Measurements from ENCODE around the gene SDK2. TPM values are rescaled to one million over a fixed set of nuclear protein-coding genes. Genes with fewer than 3 reads are reported as not detected.
A peak's percentile ranks its signal among the peaks of the same experiment; 100 is the strongest.

Gene SDK2
- total RNA-seq, 1 donor from 2014 or later: 11.2 TPM

DNA sequence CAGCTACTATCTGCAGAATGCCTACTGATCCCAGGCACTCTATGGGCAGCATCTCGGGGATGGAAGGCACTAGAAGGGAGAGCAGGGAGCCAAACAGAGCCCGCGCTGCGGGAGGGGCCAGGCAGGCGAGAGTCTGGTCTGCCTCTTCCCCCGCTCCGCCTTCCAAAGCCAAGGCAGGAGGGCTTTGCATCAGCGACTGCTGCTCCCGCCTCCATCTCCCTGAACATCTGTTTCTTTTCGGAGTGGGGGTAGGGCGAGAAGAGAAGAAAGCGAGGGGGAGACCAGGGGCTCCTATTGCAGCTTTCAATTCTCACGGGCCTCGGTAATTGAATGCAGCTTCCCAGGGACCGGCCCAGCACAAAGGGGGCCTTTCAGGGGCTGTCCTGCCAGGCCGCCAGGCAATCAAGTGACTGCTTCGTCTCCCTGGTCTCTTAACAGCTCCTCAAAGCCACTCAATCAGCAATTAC, 301.0 kb downstream of the SDK2 start:
- H3K4me1 Mint-ChIP-seq (ENCODE audit: low read depth, unreplicated experiment): peaks cover 29% of the 10 kb centered on the region

DNA sequence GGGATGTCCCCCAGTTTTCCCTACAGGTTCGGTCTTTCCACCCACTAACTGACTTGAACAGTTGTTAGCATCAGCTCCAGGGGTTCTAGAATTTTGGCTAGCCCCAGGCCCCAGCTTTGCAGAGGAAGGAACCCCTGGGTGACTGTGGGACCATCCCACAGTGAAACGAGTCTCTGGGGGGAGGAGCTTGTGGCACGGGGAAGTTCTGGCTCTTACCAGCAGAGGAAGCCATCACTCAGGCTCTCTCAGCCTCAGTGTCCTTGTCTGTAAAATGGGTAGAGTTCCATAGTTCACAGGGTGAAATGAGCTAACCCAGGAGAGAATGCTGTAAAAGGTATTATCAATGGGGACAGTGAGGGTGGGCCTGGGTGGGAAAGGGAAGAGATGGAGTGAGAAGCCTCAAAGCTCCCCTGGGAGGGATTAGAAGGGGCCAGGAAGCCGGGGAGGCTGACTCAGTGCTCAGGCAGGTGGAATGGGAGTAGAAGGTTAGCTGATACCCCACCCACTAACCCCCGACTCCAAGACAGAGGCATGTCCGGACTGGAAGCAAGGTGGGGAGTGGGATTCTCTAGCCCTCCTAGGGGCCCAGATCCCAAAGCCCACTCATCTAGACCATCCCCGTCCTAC, 301.6 kb downstream of the SDK2 start:
- H3K36me3 ChIP-seq (ENCODE audit: insufficient read depth, low read length): no peaks in the 10 kb centered on the region
- H3K27ac ChIP-seq (ENCODE audit: low read depth, low read length): peak overlapping the region; percentile 81
- TF ChIP-seq CTCF (IDR thresholded peaks at IDR 0.05; ENCODE audit: insufficient read depth, low read depth, low read length): no peak
- no peak for TF ChIP-seq EZH2 (IDR thresholded peaks at IDR 0.05; ENCODE audit: insufficient read depth, low read length)
- no peaks in the 10 kb centered on the region for H3K27me3 Mint-ChIP-seq (ENCODE audit: low read depth, unreplicated experiment)
- no peaks in the 10 kb centered on the region for H3K9me3 ChIP-seq (ENCODE audit: insufficient read depth, low read depth, low read length)
- H3K36me3 Mint-ChIP-seq (ENCODE audit: low read depth, unreplicated experiment): no peaks in the 10 kb centered on the region
- H3K4me1 ChIP-seq (ENCODE audit: insufficient read depth, low read length): peaks cover 55% of the 10 kb centered on the region
- peak overlapping the region; percentile 75 for H3K9ac ChIP-seq (ENCODE audit: low read length)
- no peaks in the 10 kb centered on the region for H4K20me1 ChIP-seq (ENCODE audit: insufficient read depth, low read length)
- peak; percentile 62 for DNase-seq (ENCODE audit: low read depth)
- peak overlapping the region; percentile 62 for H3K4me3 Mint-ChIP-seq (ENCODE audit: unreplicated experiment)
- no peaks in the 10 kb centered on the region for H3K9me3 Mint-ChIP-seq (ENCODE audit: unreplicated experiment)
- no peak for FAIRE-seq
- peak overlapping the region; percentile 8 for H3K4me3 ChIP-seq (ENCODE audit: insufficient read depth, low read depth, low read length)
- no peaks in the 10 kb centered on the region for H3K79me2 ChIP-seq (ENCODE audit: insufficient read depth, low read length)
- H3K27me3 ChIP-seq (ENCODE audit: insufficient read depth, low read length): no peaks in the 10 kb centered on the region
- H3K4me2 ChIP-seq (ENCODE audit: low read length): peak overlapping the region; percentile 82
- peaks cover 26% of the 10 kb centered on the region for H3K4me1 Mint-ChIP-seq (ENCODE audit: low read depth, unreplicated experiment)
- peak overlapping the region; percentile 78 for H2AFZ ChIP-seq (ENCODE audit: low read depth, low read length)
- peak overlapping the region; percentile 85 for H3K27ac Mint-ChIP-seq (ENCODE audit: unreplicated experiment)

More for the DNA sequence above, 301.0 kb downstream of the SDK2 start:
- H3K4me1 ChIP-seq (ENCODE audit: insufficient read depth, low read length): peaks cover 50% of the 10 kb centered on the region
- peak overlapping the region; percentile 8 for H3K4me3 ChIP-seq (ENCODE audit: insufficient read depth, low read depth, low read length)
- H3K36me3 ChIP-seq (ENCODE audit: insufficient read depth, low read length): no peaks in the 10 kb centered on the region
- H3K27me3 Mint-ChIP-seq (ENCODE audit: low read depth, unreplicated experiment): no peaks in the 10 kb centered on the region
- no peaks in the 10 kb centered on the region for H4K20me1 ChIP-seq (ENCODE audit: insufficient read depth, low read length)
- peak overlapping the region; percentile 75 for H3K9ac ChIP-seq (ENCODE audit: low read length)
- peak overlapping the region; percentile 81 for H3K27ac ChIP-seq (ENCODE audit: low read depth, low read length)
- FAIRE-seq (no peak), DNase-seq (ENCODE audit: low read depth) (peak; percentile 75)
- no peaks in the 10 kb centered on the region for H3K9me3 ChIP-seq (ENCODE audit: insufficient read depth, low read depth, low read length)
- no peak for TF ChIP-seq CTCF (IDR thresholded peaks at IDR 0.05; ENCODE audit: insufficient read depth, low read depth, low read length)
- no peak for TF ChIP-seq EZH2 (IDR thresholded peaks at IDR 0.05; ENCODE audit: insufficient read depth, low read length)
- H3K4me3 Mint-ChIP-seq (ENCODE audit: unreplicated experiment): peak overlapping the region; percentile 62
- no peaks in the 10 kb centered on the region for H3K27me3 ChIP-seq (ENCODE audit: insufficient read depth, low read length)
- H3K79me2 ChIP-seq (ENCODE audit: insufficient read depth, low read length): no peaks in the 10 kb centered on the region
- peak overlapping the region; percentile 78 for H2AFZ ChIP-seq (ENCODE audit: low read depth, low read length)
- peak overlapping the region; percentile 82 for H3K4me2 ChIP-seq (ENCODE audit: low read length)
- H3K27ac Mint-ChIP-seq (ENCODE audit: unreplicated experiment): peak overlapping the region; percentile 85
- H3K9me3 Mint-ChIP-seq (ENCODE audit: unreplicated experiment): no peaks in the 10 kb centered on the region
- no peaks in the 10 kb centered on the region for H3K36me3 Mint-ChIP-seq (ENCODE audit: low read depth, unreplicated experiment)

- H3K4me1 Mint-ChIP-seq (ENCODE audit: low read depth, unreplicated experiment): peaks cover 27% of the 10 kb centered on the region
- peak overlapping the region; percentile 62 for H2AFZ ChIP-seq (ENCODE audit: low read depth, low read length)
- no peaks in the 10 kb centered on the region for H3K36me3 ChIP-seq (ENCODE audit: insufficient read depth, low read length)
- H4K20me1 ChIP-seq (ENCODE audit: insufficient read depth, low read length): no peaks in the 10 kb centered on the region
- no peaks in the 10 kb centered on the region for H3K79me2 ChIP-seq (ENCODE audit: insufficient read depth, low read length)
- DNase-seq (ENCODE audit: low read depth): peak; percentile 89
- TF ChIP-seq EZH2 (IDR thresholded peaks at IDR 0.05; ENCODE audit: insufficient read depth, low read length) (no peak), CTCF (IDR thresholded peaks at IDR 0.05; ENCODE audit: insufficient read depth, low read depth, low read length) (no peak)
- peak overlapping the region; percentile 75 for H3K9ac ChIP-seq (ENCODE audit: low read length)
- peak overlapping the region; percentile 81 for H3K27ac ChIP-seq (ENCODE audit: low read depth, low read length)
- H3K4me2 ChIP-seq (ENCODE audit: low read length): peak overlapping the region; percentile 82
- peaks cover 4% of the 10 kb centered on the region for H3K27me3 Mint-ChIP-seq (ENCODE audit: low read depth, unreplicated experiment)
- peaks cover 51% of the 10 kb centered on the region for H3K4me1 ChIP-seq (ENCODE audit: insufficient read depth, low read length)
- H3K9me3 Mint-ChIP-seq (ENCODE audit: unreplicated experiment): no peaks in the 10 kb centered on the region
- H3K4me3 ChIP-seq (ENCODE audit: insufficient read depth, low read depth, low read length): no peak overlapping the region
- H3K36me3 Mint-ChIP-seq (ENCODE audit: low read depth, unreplicated experiment): no peaks in the 10 kb centered on the region
- H3K9me3 ChIP-seq (ENCODE audit: insufficient read depth, low read depth, low read length): no peaks in the 10 kb centered on the region
- FAIRE-seq: no peak
- no peaks in the 10 kb centered on the region for H3K27me3 ChIP-seq (ENCODE audit: insufficient read depth, low read length)
- H3K27ac Mint-ChIP-seq (ENCODE audit: unreplicated experiment): peak overlapping the region; percentile 41
- no peak overlapping the region for H3K4me3 Mint-ChIP-seq (ENCODE audit: unreplicated experiment)
Measured at GRCh38 chr17:73342050-73342522, 302.2 kb downstream of the SDK2 start.
